Stimulated activated CD4-positive, alpha-beta T cell treated with anti-CD3 and anti-CD28 coated beads, Interleukin-1b, Interleukin-23, amount 100 ng/mL, for 4 hours (primary cell): ENCODE measurements around the gene GUCY1A1.

Experiments
- DNase-seq, 2 donors: peaks; one replicate each; pipeline ENCODE4 v3.0.0-alpha.2; 2020; ENCODE audit warnings: low read depth in 2 of 2

The GUCY1A1 gene

GRCh38 chr4:155692361-155692760, 25.7 kb downstream of the GUCY1A1 start:
- DNase-seq = no peak

GRCh38 chr4:155693015-155693663, 26.5 kb downstream of the GUCY1A1 start:
- no peak for DNase-seq

GRCh38 chr4:155694100-155694785, 27.6 kb downstream of the GUCY1A1 start:
- no peak for DNase-seq

GRCh38 chr4:155696226-155696625, 29.6 kb downstream of the GUCY1A1 start:
- no peak for DNase-seq

GRCh38 chr4:155696726-155697125, 30.1 kb downstream of the GUCY1A1 start:
- no peak for DNase-seq

- no peak for DNase-seq
Measured at GRCh38 chr4:155701827-155702226, 35.2 kb downstream of the GUCY1A1 start.

GRCh38 chr4:155703486-155704247, 37.0 kb downstream of the GUCY1A1 start:
- no peak for DNase-seq

GRCh38 chr4:155704841-155705404, 38.3 kb downstream of the GUCY1A1 start:
- DNase-seq = no peak

- no peak for DNase-seq
Measured at GRCh38 chr4:155705664-155706063, 39.0 kb downstream of the GUCY1A1 start.

- DNase-seq = no peak
Measured at GRCh38 chr4:155706147-155706546, 39.5 kb downstream of the GUCY1A1 start.

- DNase-seq = no peak
Measured at GRCh38 chr4:155707251-155707650, 40.6 kb downstream of the GUCY1A1 start.

GRCh38 chr4:155708782-155709181, 42.1 kb downstream of the GUCY1A1 start:
- no peak for DNase-seq

- DNase-seq = no peak
Measured at GRCh38 chr4:155709918-155710317, 43.3 kb downstream of the GUCY1A1 start.

GRCh38 chr4:155711556-155711955, 44.9 kb downstream of the GUCY1A1 start:
- DNase-seq = no peak

- DNase-seq = no peak
Measured at GRCh38 chr4:155712846-155713245, 46.2 kb downstream of the GUCY1A1 start.

GRCh38 chr4:155713911-155714310, 47.3 kb downstream of the GUCY1A1 start:
- DNase-seq = no peak

GRCh38 chr4:155722336-155722735, 55.7 kb downstream of the GUCY1A1 start:
- no peak for DNase-seq

- DNase-seq = no peak
Measured at GRCh38 chr4:155722816-155723499, 56.3 kb downstream of the GUCY1A1 start.

GRCh38 chr4:155724731-155725130, 58.1 kb downstream of the GUCY1A1 start:
- no peak for DNase-seq

GRCh38 chr4:155734065-155734464, 67.4 kb downstream of the GUCY1A1 start:
- DNase-seq = no peak

- DNase-seq = no peak
Measured at GRCh38 chr4:155734951-155735350, 68.3 kb downstream of the GUCY1A1 start.

- DNase-seq = no peak
Measured at GRCh38 chr4:155735496-155735895, 68.8 kb downstream of the GUCY1A1 start.
